ENCODE data around the gene UGT2B28.
"Not testable (repeated sequence)": the region's sequence is repeated elsewhere in the genome, so short reads cannot be mapped to it uniquely, and the experiment has no call there.

The UGT2B28 gene

DNA sequence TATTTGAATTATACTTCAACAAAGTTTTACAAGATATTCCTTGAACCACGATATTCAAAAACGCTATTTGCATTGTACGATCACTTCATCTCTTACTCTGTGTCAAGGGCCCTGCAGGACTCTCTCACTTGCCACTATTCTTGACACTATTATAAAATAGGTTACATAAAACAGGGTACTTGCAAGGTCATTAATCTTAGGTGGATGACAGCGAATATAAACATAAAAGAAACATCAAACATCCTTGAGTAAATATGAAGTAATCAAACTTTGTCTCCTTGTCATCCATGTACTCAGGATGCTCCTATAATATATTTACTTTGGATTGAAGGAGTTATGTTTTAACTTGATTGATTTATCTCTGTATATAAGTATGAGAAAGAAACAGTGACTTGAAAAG, at the start of gene UGT2B28:
UGT2B28 (plus strand) TSS at position 395 of the 400 bp plus-strand sequence. CDS start 26 bp downstream, outside the sequence.
- DNase-seq (ENCODE audit: low read depth in 2 of 2): not testable (repeated sequence)

DNA sequence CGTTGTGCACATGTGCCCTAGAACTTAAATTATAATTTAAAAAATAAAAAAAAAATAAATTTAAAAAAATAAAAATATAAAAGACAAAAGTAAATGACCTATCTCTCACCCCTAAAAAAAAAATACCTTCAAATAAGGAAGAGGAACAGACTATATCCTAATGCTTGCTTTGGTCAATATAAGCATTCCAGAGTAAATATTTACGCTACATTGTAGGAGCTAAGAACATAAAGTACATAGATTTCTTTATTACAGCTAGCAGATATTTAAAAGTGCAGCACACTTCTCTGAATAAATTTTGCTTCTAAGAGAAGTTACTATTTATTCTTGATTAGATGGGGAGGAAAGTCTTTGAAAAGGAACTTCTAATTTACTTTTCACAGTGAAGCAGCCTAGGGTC, 41.2 kb upstream of the UGT2B28 start:
- no peak for DNase-seq (ENCODE audit: low read depth in 2 of 2)

DNA sequence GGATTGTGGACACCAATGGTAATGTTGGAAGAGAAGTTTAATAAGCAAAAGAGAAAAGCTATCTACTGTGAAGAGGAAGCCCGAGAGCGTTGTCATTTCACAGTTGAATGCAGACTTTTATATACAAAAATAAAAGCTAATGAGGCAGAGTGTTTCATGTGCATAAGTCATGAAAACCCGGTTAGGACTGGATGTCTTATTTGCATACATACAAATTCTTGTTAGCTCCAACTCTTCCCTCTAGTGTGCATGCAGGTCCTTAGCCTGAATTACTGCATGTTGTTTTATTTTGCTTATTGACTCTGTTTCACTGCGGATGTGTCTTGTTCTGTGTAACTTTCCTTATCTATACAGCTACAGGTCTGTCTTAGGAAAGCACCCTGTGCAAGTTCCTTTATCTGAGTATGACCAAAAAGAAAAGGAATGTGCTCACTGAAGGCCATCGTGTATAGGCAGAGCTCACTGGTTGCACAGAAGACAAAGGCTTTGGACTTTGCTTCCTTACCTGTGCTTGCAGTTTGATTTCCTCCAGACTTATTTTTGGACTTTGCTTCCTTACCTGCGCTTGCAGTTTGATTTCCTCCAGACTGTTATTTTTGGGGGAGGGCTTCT, 40.6 kb upstream of the UGT2B28 start:
- no peak for DNase-seq (ENCODE audit: low read depth in 2 of 2)

DNA sequence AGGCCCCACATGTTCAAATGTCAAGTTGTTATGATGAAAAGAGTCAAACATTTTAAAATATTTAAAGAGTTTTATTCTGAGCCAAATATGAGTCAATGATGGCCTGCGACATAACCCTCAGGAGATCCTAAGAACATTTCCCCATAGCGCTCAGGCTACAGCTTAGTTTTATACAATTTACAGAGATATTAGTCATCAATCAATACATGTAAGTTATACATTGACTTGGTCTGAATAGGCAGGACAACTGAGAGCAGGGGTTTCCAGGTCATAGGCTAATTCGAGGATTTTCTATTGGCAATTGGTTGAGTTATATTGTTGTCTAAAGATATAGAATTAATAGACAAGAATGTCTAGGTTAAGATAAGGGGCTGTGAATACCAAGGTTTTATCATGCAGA, 39.5 kb upstream of the UGT2B28 start:
- DNase-seq (ENCODE audit: low read depth in 2 of 2): not testable (repeated sequence)

DNA sequence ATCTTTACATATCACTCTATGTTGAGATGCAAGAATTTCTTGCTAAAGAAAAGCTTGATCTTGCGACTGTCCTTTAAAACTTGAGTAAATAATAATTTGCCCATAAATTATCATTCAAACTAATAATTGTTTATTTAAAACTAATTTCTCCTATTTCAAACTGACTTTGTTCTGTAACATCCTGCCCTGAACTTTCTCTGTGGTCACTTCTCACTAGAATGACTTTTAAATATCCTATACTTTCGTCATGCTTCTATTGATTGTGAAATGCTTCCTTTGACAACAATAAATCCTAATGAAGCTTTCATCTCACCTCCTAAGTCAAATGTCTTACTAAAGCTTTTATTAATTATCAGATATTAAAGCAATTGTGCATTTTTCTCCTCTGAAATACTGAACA, 38.5 kb upstream of the UGT2B28 start:
- DNase-seq (ENCODE audit: low read depth in 2 of 2): not testable (repeated sequence)

DNA sequence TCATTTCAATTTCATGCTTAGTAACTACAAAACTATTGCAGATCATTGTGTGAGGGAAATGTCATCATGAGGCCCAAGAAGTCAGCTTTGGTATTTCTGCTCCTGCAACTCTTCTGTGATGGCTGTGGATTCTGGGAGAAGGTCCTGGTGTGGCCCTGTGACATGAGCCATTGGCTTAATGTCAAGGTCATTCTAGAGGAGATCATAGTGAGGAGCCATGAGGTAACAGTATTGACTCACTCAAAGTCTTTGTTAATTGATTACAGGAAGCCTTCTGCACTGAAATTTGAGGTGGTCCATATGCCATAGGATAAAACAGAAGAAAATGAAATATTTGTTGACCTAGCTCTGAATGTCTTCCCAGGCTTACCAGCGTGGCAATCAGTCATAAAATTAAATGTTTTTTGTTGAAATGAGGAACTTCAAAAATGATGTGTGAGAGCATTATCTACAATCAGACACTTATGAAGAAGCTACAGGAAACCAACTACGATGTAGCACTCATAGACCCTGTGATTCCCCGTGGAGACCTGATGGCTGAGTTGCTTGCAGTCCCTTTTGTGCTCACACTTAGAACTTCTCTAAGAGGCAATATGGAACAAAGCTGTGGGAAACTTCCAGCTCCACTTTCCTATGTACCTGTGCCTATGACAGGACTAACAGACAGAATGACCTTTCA, 37.6 kb upstream of the UGT2B28 start:
- DNase-seq (ENCODE audit: low read depth in 2 of 2): not testable (repeated sequence)

DNA sequence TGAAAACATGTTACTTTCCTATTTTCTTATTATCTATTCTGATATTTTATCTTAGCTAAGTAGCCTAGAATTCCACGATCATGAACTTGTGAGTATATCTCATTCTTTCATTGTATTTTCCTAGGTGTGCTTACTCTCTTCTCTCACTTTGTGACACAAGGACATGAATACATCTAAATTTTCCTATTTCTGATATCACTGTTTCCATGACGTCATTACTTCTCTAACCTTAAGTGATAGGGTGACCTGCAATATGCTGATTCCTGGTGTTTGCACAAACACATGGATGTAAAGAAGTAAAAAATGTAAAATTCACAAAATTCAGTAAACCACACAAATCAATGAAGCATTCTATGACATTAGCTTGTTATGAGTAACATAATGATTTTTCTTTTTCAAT, 29.4 kb upstream of the UGT2B28 start:
- DNase-seq (ENCODE audit: low read depth in 2 of 2): not testable (repeated sequence)

DNA sequence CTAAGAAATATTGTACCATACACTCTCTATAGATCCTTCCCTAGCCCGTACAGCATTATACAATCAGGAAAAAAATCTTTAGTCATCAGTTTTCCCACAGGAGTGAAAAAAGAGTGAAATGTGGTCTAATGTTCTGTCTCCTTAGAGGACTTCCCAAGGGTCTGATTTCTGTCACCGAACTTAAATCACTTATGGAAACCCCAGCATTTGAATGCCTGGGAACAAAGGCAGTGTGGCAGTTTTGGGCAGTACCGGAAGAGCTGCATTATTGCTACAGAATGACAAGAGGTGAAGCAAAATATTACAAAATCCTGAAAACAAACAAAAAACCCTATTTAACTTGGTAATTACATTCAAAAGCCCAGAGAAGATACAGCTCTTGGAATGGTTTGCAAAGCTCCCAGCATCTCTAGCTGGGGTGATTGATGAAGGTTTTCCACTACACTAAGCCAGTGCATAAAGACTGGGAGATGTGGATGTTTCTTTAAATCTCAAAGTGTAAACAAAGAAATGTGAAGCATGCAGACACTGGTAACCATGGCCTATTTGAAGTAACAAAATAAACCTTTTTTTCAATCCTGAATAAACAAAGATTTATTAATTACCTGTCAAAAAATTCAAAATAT, 27.0 kb upstream of the UGT2B28 start:
- DNase-seq (ENCODE audit: low read depth in 2 of 2): not testable (repeated sequence)

DNA sequence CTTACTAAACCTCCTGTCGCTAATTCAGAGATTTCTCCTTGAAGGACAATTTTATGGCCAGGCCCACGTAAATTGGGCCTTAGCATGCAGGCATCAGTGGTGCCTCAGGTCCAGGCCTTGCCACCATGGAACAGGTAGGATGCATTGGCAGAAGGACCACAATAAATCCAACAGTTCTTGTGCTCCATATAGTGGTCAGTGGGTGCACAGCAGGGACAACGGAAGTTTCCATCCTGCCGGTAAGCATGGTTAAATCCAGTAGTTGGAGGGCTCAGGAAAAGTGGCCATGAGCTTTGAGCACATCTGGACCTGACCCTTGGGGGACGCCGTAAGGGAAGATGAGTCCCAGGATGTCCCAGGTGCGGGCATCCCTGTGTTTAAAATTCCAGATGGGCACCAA, 11.7 kb upstream of the UGT2B28 start:
- DNase-seq (ENCODE audit: low read depth in 2 of 2): not testable (repeated sequence)

DNA sequence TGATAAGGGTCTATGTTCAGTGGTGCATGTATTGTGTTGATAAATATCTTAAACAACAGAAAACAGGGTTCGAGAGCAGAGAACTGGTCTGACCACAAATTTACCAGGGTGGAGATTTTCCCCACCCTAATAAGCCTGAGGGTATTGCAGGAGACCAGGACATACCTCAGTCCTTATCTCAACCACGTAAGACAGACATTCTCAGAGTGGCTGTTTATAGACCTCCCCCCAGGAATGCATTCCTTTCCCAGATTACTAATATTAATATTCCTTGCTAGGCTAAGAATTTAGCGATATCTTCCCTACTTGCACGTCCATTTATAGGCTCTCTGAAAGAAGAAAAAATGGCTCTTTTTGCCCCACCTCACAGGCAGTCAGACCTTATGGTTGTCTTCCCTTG, 16.1 kb downstream of the UGT2B28 start:
- not testable (repeated sequence) for DNase-seq (ENCODE audit: low read depth in 2 of 2)

DNA sequence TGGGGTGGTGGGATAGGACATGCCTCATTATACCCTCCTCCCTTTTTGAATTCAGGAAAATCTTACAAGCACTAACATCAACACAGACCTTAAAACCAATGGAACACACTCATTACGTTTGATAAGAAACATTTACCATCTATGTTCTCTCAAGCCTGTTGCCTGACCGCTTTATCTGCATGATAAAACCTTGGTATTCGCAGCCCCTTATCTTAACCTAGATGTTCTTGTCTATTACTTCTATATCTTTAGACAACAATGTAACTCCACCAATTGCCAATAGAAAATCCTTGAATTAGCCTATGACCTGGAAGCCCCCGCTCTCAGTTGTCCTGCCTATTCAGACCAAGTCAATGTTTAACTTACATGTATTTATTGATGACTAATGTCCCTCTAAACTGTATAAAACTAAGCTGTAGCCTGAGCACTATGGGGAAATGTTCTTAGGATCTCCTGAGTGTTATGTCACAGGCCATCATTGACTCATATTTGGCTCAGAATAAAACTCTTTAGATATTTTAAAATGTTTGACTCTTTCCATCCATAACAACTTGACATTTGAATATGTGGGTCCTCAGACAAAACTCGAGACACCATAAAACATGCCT, 28.3 kb downstream of the UGT2B28 start:
- DNase-seq (ENCODE audit: low read depth in 2 of 2): not testable (repeated sequence)

DNA sequence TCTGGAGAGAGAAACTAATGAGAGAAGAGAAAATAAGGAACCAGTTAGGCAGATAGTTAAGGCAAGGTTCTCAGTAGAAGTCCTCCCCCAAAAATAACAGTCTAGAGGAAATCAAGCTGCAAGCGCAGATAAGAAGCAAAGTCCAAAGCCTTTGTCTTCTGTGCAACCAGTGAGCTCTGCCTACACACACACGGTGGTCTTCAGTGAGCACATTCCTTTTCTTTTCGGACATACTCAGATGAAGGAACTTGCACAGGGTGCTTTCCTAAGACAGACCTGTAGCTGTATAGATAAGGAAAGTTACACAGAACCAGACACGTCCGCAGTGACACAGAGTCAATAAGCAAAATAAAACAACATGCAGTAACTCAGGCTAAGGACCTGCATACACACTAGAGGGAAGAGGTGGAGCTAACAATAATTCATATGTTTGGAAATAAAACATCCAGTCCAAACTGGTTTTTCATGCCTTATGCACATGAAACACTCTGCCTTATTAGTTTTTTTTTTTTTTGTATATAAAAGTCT, 29.3 kb downstream of the UGT2B28 start:
- DNase-seq (ENCODE audit: low read depth in 2 of 2): not testable (repeated sequence)

DNA sequence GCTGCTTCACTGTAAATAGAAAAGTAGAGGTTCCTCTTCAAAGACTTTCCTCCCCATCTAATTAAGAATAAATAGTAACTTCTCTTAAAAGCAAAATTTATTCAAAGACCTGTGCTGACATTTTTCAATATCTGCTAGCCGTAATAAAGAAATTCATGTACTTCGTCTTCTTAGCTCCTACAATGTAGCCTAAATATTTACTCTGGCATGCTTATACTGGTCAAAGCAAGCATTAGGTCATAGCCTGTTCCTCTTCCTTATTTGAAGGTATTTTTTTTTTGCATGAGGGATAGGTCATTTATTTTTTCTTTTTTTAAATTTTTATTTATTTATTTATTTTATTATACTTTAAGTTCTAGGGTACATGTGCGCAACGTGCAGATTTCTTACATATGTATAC, 30.0 kb downstream of the UGT2B28 start:
- not testable (repeated sequence) for DNase-seq (ENCODE audit: low read depth in 2 of 2)

DNA sequence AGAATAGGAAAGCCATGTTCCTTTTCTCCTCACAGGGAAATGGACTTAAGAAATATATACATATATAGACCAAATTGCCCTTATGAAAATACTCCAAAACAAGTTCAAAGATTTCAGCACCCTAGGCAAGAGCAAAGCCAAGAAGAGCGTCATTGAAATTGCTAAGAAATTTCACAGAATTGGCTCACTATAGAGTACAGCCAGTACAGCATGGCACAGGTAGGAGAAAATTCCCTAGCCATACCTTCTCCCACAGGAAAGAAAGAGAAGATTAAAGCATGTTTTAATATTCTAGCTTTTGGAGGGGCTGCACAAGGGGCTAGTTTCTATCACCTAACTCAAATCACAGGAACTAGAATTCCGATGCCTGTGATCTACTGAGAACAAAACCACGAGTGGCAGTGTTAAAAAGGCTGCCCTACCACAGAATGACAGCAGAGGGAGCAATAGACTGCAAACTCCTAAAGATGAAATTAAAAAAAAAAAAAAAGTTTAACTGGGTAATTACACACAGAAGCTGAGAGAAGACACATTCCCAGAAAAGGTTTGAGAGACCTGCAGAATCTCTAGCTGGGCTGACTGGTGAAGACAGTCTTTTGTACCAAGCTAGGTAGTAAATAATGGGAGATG, 37.5 kb downstream of the UGT2B28 start:
- DNase-seq (ENCODE audit: low read depth in 2 of 2): not testable (repeated sequence)

DNA sequence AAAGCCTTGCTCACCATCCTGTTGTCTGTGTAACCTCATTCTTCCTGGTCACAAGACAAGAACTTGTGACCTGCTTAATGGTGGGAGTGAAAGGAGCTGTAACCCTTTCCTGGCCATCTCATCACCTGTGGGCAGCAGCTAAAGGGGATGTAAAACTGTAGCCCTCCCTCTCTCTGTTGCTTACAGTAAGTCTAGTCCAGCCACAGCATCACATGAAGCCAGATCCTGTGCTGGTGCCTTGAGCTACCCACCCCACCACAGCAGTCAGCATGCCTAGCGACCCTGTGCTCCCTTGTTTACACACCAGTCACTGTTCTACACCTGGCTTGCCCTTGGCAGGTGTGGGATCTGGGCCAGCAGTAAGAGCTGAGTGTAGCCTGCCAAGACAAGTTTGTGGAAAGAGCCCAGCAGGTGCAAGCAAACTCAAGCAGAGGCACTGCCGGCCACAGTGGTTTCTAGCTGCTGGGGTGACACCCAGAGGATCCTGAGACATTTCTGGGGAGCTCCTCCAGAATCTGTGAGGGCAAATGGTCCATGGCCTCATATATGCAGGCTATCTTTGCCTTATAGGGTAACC, 41.0 kb downstream of the UGT2B28 start:
- no peak for DNase-seq (ENCODE audit: low read depth in 2 of 2)

DNA sequence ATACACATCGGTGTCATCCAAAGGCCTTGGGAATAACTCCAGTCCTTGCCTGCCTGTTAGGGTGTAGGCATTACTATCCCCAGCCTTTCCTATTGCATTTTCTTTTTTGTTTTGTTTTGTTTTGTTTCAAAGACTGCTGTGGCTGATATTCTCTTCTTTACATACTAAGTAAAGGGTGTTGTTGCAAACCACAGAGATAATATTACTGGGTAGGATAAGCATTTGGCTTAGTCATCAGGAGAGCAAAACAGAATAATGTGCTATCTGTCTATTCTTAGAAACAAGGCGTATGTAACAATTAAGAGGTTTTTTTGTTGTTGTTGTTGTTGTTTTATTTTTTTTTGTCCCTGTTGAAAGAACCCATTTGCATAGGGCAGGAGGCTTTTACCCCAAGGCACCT, 41.8 kb downstream of the UGT2B28 start:
- no peak for DNase-seq (ENCODE audit: low read depth in 2 of 2)

DNA sequence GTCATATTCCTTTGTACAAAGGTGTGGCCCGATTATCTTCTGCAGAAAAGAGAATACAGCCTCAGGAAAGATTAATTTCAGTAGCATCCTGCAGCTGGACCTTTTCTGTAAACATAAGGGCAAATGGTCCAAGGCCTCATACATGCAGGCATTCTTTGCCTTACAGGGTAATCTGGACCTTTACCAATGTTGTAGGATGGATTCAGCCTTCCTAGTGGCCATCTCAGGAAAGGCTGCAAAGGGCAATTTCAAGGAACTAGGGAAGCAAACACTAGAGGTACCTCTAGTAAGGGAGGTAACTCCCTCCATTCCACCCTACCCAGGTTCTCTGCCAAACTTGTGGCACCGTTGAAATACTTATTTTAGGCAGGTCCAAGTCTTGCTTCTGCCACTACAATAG, 43.0 kb downstream of the UGT2B28 start:
- no peak for DNase-seq (ENCODE audit: low read depth in 2 of 2)

DNA sequence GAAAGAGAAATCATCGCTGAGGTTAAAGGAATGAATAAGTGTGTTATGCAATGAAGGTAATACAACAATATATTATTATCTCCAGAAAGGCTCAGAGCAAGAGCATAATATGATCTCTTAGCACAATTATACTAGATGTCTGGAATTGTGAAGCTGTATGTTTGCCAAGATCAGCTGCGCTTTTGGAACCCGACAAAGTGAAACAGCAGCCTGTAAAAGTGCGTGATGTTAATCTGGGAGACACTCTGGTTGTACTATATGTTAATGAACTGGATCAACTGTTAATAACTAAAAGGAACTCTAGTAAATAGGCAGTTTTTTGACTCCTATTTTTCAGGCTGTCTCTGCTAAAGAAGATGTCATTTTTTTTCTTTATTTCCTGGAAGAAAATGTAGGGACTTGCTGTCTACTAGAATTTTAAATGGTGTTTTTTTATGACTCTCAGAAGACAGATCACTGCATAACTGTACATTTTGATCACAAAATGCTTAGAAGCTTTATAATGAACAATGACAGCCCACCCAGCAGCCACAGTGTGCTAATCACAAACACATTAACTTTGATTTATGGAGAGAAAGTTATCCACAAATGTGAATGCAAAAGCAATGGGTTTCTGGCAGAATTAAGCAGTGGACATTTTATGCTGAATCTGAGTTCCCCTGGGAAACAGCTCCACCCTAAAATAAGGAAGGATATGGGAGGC, 50.2 kb downstream of the UGT2B28 start:
- DNase-seq (ENCODE audit: low read depth in 2 of 2): no peak

DNA sequence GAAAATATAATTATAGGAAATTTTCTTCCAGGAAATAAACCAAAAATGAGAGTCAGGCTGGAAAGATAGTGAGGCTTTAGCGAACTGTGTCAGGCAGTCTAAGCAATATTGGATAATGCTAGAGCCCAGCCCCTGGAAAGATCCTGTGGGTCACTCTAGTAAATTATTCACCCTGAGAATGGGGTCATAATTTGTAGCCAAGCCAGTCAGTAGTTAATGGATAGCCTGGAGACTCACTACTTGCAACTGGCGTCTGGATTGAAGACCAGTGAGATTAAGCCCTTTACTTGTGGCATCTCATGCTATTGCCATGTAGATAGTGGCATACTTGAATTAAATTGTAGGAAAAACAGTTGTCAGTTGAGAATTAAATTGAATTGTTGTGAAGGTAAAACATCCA, 51.0 kb downstream of the UGT2B28 start:
- not testable (repeated sequence) for DNase-seq (ENCODE audit: low read depth in 2 of 2)

DNA sequence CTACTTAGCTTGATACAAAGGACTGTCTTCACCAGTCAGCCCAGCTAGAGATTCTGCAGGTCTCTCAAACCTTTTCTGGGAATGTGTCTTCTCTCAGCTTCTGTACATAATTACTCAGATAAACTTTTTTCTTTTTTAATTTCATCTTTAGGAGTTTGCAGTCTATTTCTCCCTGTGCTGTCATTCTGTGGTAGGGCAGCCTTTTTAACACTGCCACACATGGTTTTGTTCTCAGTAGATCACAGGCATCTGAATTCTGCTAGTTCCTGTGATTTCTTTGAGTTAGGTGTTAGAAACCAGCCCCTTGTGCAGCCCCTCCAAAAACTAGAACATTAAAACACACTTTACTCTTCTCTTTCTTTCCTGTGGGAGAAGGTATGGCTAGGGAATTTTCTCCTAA, 55.2 kb downstream of the UGT2B28 start:
- DNase-seq (ENCODE audit: low read depth in 2 of 2): not testable (repeated sequence)

DNA sequence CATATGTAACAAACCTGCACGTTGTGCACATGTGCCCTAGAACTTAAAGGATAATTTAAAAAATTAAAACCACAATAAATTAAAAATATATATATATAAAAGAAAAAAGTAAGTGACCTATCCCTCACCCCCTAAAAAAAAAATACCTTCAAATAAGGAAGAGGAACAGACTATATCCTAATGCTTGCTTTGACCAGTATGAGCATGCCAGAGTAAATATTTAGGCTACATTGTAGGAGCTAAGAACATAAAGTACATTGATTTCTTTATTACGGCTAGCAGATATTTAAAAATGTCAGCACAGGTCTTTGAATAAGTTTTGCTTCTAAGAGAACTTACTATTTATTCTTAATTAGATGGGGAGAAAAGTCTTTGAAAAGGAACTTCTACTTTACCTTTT, 62.8 kb downstream of the UGT2B28 start:
- DNase-seq (ENCODE audit: low read depth in 2 of 2): not testable (repeated sequence)
